Measurements from ENCODE around the gene CAMSAP2. TPM values are rescaled to one million over a fixed set of nuclear protein-coding genes. Genes with fewer than 3 reads are reported as not detected.

CAMSAP2 gene
- total and polyA plus RNA-seq, 10 of the 15 experiments (the other 5 are each of a cell fraction or from before 2014, with no cell fraction given), result 3.9 to 19.8 (median 8.0) TPM

DNA sequence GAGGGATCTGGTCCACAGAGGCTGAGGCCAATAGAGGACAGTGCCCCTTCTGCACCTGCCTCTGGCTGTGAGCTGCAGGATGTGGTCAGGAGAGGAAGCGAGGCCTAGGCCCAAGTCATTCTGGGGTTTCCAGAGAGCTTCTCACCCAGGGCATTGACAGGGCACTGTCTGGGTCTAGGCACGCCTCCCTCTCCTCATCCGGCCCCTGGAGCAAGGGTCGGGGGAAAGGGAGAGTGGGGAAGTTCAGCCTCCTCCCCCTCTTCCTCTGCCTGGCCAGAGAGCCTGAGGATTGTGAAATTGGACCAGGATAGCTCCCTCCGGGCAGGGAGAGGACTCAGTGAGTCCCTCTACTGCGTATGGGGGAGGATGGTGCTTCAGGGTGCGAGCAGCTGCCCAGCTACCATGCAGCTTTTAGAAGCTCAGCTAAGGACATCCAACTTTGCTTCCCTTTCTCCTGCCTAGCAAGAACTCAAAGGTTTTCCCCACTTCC, 149.7 kb downstream of the CAMSAP2 start (continued):
- TF ChIP-seq, protein P1, sequence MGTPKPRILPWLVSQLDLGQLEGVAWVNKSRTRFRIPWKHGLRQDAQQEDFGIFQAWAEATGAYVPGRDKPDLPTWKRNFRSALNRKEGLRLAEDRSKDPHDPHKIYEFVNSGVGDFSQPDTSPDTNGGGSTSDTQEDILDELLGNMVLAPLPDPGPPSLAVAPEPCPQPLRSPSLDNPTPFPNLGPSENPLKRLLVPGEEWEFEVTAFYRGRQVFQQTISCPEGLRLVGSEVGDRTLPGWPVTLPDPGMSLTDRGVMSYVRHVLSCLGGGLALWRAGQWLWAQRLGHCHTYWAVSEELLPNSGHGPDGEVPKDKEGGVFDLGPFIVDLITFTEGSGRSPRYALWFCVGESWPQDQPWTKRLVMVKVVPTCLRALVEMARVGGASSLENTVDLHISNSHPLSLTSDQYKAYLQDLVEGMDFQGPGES (IDR thresholded peaks at IDR 0.05), result no peak
- TF ChIP-seq POU2F2 (IDR thresholded peaks at IDR 0.05; ENCODE audit: borderline replicate concordance, low read depth, low read length) (peak; percentile 79), CREM (IDR thresholded peaks at IDR 0.05; ENCODE audit: low read depth) (peak; percentile 85), FOXM1 (IDR thresholded peaks at IDR 0.05; ENCODE audit: low read depth, low read length) (peak; percentile 63; the same call in 1 of the 2 replicates), SPI1 (IDR thresholded peaks at IDR 0.05; ENCODE audit: borderline replicate concordance, insufficient read depth, low read depth, low read length) (peak; percentile 88), RELA (IDR thresholded peaks at IDR 0.05; ENCODE audit: borderline replicate concordance, partially characterized antibody) (peak; percentile 88), NR2C2 (IDR thresholded peaks at IDR 0.05; ENCODE audit: borderline replicate concordance, control insufficient read depth, insufficient read length, low read depth) (no peak), NR2F1 (conservative IDR thresholded peaks at IDR 0.05) (peak; percentile 87), CREB1 (IDR thresholded peaks at IDR 0.05; ENCODE audit: low read depth) (peak; percentile 43; the same call in 1 of the 2 replicates), ZNF217 (IDR thresholded peaks at IDR 0.05) (peak; percentile 75; the same call in 1 of the 2 replicates), TBL1XR1 (IDR thresholded peaks at IDR 0.05; ENCODE audit: low read depth, low read length) (no peak; the same call in 1 of the 2 replicates), KDM1A (IDR thresholded peaks at IDR 0.05; ENCODE audit: borderline replicate concordance) (no peak), ZSCAN29 (IDR thresholded peaks at IDR 0.05) (0 out of 2 replicates have a peak, but pooled peaks have one; percentile 38), NFIC (IDR thresholded peaks at IDR 0.05; ENCODE audit: low read depth, low read length) (peak; percentile 76; the same call in 1 of the 2 replicates), BACH1 (IDR thresholded peaks at IDR 0.05; ENCODE audit: borderline replicate concordance) (peak; percentile 86; the same call in 1 of the 2 replicates), SMAD5 (IDR thresholded peaks at IDR 0.05; ENCODE audit: low read depth) (no peak), TCF3 (IDR thresholded peaks at IDR 0.05; ENCODE audit: borderline replicate concordance, insufficient read depth, low read depth, low read length) (peak; percentile 87; the same call in 1 of the 2 replicates), ATF7 (IDR thresholded peaks at IDR 0.05; ENCODE audit: low read depth) (peak; percentile 55; the same call in 1 of the 2 replicates), BCL11A (IDR thresholded peaks at IDR 0.05; ENCODE audit: low read depth, low read length) (peak; percentile 84; the same call in 1 of the 2 replicates), GATAD2B (conservative IDR thresholded peaks at IDR 0.05; ENCODE audit: low read depth) (peak; percentile 95), DPF2 (IDR thresholded peaks at IDR 0.05) (peak; percentile 96), RBBP5 (conservative IDR thresholded peaks at IDR 0.05) (no peak)
- TF ChIP-seq, protein P2, sequence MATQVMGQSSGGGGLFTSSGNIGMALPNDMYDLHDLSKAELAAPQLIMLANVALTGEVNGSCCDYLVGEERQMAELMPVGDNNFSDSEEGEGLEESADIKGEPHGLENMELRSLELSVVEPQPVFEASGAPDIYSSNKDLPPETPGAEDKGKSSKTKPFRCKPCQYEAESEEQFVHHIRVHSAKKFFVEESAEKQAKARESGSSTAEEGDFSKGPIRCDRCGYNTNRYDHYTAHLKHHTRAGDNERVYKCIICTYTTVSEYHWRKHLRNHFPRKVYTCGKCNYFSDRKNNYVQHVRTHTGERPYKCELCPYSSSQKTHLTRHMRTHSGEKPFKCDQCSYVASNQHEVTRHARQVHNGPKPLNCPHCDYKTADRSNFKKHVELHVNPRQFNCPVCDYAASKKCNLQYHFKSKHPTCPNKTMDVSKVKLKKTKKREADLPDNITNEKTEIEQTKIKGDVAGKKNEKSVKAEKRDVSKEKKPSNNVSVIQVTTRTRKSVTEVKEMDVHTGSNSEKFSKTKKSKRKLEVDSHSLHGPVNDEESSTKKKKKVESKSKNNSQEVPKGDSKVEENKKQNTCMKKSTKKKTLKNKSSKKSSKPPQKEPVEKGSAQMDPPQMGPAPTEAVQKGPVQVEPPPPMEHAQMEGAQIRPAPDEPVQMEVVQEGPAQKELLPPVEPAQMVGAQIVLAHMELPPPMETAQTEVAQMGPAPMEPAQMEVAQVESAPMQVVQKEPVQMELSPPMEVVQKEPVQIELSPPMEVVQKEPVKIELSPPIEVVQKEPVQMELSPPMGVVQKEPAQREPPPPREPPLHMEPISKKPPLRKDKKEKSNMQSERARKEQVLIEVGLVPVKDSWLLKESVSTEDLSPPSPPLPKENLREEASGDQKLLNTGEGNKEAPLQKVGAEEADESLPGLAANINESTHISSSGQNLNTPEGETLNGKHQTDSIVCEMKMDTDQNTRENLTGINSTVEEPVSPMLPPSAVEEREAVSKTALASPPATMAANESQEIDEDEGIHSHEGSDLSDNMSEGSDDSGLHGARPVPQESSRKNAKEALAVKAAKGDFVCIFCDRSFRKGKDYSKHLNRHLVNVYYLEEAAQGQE (IDR thresholded peaks at IDR 0.05; ENCODE audit: low read depth, low read length), result no peak
- TF ChIP-seq, protein P3, sequence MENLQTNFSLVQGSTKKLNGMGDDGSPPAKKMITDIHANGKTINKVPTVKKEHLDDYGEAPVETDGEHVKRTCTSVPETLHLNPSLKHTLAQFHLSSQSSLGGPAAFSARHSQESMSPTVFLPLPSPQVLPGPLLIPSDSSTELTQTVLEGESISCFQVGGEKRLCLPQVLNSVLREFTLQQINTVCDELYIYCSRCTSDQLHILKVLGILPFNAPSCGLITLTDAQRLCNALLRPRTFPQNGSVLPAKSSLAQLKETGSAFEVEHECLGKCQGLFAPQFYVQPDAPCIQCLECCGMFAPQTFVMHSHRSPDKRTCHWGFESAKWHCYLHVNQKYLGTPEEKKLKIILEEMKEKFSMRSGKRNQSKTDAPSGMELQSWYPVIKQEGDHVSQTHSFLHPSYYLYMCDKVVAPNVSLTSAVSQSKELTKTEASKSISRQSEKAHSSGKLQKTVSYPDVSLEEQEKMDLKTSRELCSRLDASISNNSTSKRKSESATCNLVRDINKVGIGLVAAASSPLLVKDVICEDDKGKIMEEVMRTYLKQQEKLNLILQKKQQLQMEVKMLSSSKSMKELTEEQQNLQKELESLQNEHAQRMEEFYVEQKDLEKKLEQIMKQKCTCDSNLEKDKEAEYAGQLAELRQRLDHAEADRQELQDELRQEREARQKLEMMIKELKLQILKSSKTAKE (IDR thresholded peaks at IDR 0.05; ENCODE audit: low read depth, poor library complexity, severe bottlenecking), result peak; percentile 93
- TF ChIP-seq, protein P4, sequence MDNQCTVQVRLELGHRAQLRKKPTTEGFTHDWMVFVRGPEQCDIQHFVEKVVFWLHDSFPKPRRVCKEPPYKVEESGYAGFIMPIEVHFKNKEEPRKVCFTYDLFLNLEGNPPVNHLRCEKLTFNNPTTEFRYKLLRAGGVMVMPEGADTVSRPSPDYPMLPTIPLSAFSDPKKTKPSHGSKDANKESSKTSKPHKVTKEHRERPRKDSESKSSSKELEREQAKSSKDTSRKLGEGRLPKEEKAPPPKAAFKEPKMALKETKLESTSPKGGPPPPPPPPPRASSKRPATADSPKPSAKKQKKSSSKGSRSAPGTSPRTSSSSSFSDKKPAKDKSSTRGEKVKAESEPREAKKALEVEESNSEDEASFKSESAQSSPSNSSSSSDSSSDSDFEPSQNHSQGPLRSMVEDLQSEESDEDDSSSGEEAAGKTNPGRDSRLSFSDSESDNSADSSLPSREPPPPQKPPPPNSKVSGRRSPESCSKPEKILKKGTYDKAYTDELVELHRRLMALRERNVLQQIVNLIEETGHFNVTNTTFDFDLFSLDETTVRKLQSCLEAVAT (IDR thresholded peaks at IDR 0.05), result peak; percentile 91

Measured in GM12878 (cell line).